ENCODE results near the gene KHK. TPM values are rescaled to one million over a fixed set of nuclear protein-coding genes. Genes with fewer than 3 reads are reported as not detected.
A peak's percentile ranks its signal among the peaks of the same experiment; 100 is the strongest.

Gene KHK
- total RNA-seq, 2 experiments from 2014 or later: 6.7 to 9.5 TPM

DNA sequence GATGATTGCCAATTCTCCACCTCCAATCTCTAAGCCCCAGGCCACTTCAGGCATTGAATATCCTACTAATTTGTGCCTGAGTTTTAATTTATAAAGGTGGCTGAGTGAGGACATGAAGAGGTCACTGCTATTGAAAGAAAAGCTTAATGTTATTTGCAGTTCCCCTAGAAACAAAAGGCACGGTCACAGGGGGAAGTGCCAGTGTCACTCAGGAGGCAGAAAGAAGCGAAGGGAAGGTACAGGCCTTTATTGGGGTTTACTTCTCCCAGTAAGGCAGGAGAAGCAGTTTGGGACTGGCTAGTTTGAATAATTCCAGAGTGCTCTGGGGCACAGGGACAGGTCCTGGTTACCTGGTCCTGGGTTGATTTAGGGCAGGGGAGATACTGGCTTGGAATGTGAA is 35.3 kb downstream of the KHK start:
- TF ChIP-seq, protein P1, sequence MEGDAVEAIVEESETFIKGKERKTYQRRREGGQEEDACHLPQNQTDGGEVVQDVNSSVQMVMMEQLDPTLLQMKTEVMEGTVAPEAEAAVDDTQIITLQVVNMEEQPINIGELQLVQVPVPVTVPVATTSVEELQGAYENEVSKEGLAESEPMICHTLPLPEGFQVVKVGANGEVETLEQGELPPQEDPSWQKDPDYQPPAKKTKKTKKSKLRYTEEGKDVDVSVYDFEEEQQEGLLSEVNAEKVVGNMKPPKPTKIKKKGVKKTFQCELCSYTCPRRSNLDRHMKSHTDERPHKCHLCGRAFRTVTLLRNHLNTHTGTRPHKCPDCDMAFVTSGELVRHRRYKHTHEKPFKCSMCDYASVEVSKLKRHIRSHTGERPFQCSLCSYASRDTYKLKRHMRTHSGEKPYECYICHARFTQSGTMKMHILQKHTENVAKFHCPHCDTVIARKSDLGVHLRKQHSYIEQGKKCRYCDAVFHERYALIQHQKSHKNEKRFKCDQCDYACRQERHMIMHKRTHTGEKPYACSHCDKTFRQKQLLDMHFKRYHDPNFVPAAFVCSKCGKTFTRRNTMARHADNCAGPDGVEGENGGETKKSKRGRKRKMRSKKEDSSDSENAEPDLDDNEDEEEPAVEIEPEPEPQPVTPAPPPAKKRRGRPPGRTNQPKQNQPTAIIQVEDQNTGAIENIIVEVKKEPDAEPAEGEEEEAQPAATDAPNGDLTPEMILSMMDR (IDR thresholded peaks at IDR 0.05): no peak
- POLR2A ChIA-PET: interaction anchor here (3.8 kb wide), 1 partner anchor 11 kb away, joined by 28 read pairs; the partner anchor contains the start of gene PREB
- no peak for ATAC-seq
- intact Hi-C loops (cut with micrococcal nuclease): no loop called here
- H3K9me3 Mint-ChIP-seq: no peaks in the 10 kb centered on the region
- no peak overlapping the region for H3K27ac Mint-ChIP-seq
- DNase-seq: no peak
- H3K36me3 Mint-ChIP-seq (ENCODE audit: low read depth): no peaks in the 10 kb centered on the region
- no peak overlapping the region for H3K4me3 Mint-ChIP-seq
- peaks cover 18% of the 10 kb centered on the region for H3K4me1 Mint-ChIP-seq (ENCODE audit: low read depth)
- CTCF ChIA-PET: no interaction called here
- H3K27me3 Mint-ChIP-seq: peaks cover 22% of the 10 kb centered on the region

DNA sequence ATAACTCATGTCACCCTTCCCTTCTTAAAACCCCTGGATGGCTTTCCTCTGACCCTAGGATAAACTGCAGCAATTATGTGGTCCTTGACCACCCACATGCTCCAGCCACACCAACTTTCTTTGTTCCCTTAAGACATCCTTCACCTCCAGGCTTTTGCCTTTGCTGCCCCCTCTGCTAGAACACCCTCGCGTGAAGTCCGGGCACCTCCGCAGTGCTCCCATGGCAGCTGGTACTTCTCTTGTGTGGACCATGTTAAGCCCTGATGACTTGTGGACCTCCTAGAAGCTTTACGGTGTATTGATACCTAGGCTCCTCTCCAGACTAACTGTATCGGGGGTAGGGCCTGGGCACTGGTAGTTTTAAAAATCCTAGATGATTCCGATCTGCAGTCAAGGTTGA is 36.2 kb downstream of the KHK start:
- POLR2A ChIA-PET: interaction anchor here (0.8 to 3.8 kb wide), 2 partner anchors 10 to 89 kb away, joined by 5 to 28 read pairs; partner anchors contain the start of genes ATRAID, PREB and SLC5A6
- H3K27ac Mint-ChIP-seq: no peak overlapping the region
- peaks cover 17% of the 10 kb centered on the region for H3K27me3 Mint-ChIP-seq
- H3K4me3 Mint-ChIP-seq: peak overlapping the region; percentile 73
- CTCF ChIA-PET: interaction anchor here (1.1 to 2.3 kb wide), 4 partner anchors 68 to 277 kb away, joined by 3 to 8 read pairs (median 5); partner anchors contain the start of genes ATRAID and SLC5A6
- ATAC-seq: no peak
- peaks cover 18% of the 10 kb centered on the region for H3K4me1 Mint-ChIP-seq (ENCODE audit: low read depth)
- TF ChIP-seq, protein P1 (IDR thresholded peaks at IDR 0.05): no peak
- intact Hi-C loops (cut with micrococcal nuclease): no loop called here
- no peak for DNase-seq
- no peaks in the 10 kb centered on the region for H3K36me3 Mint-ChIP-seq (ENCODE audit: low read depth)
- H3K9me3 Mint-ChIP-seq: no peaks in the 10 kb centered on the region

DNA sequence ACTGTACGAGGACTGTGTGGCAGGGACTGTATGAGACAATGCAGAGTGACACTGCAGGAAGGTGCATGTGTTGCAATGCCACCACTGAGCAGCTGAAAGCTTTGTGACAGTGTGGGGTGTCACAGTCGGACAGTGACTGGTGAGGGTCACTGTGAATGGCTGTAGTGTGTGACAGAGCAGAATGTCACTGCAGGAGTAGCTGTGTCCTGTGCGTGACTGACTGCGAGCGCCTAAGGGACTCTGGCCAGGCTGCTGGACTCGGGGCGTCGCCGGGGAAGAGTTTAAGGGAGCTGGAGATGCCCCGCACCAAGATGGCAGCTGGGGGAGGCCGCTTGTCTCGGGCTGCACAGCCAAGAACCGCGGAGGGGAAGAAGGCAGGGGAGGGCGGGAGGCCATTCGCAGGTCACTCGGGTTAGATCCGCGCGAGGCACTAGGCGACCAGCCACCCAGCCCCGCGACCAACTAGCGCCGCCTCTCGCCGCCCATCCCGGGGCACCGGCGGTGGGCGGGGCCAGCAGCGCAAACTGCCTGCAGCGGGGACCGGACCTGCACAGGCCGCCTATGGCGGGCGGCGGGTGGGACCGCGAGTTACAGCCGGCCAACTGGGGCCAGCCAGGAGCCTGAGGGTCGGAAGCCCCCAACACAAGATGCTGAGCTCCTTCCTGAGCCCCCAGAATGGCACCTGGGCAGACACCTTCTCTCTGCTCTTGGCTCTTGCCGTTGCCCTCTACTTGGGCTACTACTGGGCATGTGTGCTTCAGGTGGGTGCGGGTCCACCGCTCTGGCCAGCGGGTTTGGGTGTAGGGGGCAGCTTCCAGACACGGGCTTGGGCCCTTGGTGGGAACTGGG is 37.0 kb downstream of the KHK start, which contains the start of gene ABHD1:
TSS of gene ABHD1 (plus strand) at position 514 of the 849 bp plus-strand sequence. CDS start at position 648, 134 bp downstream.
- Mint-ChIP-seq H3K4me3 (peak within 1 kb of the TSS; percentile 73), H3K4me1 (ENCODE audit: low read depth) (peaks cover 14% of the 10 kb centered on the region), H3K27me3 (peaks cover 12% of the 10 kb centered on the region), H3K27ac (peak within 1 kb of the TSS; percentile 72), H3K9me3 (no peaks in the 10 kb centered on the region), H3K36me3 (ENCODE audit: low read depth) (no peaks in the 10 kb centered on the region)
- intact Hi-C loops (cut with micrococcal nuclease): no loop called here
- CTCF ChIA-PET: interaction anchor here (0.8 to 2.3 kb wide), 9 partner anchors 9 to 277 kb away, joined by 3 to 10 read pairs (median 5); partner anchors contain the start of genes ATRAID and SLC5A6
- TF ChIP-seq, protein P1 (IDR thresholded peaks at IDR 0.05): no peak
- POLR2A ChIA-PET: interaction anchor here (0.6 to 3.8 kb wide), 5 partner anchors 10 to 88 kb away, joined by 3 to 28 read pairs (median 3); partner anchors contain the start of genes ATRAID, PREB and SLC5A6
- ATAC-seq (peak; percentile 79), DNase-seq (peak; percentile 58)

DNA sequence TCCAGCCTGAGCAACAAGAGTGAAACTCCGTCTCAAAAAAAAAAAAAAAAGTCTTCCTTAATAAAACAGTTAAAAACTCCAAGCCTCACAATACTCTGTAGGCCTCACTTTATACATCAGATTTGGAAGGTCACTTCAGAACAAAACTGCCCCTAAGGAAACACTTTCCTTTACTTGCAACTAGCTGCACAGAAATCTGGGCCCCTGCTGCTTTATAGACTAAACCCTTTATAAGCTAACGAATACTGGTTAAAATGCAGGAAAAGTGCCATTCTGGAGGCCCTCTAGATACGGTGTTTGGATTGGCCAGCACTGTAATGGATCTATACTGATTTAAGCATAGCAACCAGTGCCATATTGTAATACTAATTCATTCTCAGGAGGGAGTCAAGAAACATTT is 38.5 kb downstream of the KHK start:
- DNase-seq: no peak
- intact Hi-C loops (cut with micrococcal nuclease): no loop called here
- H3K9me3 Mint-ChIP-seq: no peaks in the 10 kb centered on the region
- TF ChIP-seq, protein P1 (IDR thresholded peaks at IDR 0.05): no peak
- ATAC-seq: no peak
- H3K36me3 Mint-ChIP-seq (ENCODE audit: low read depth): peaks cover 5% of the 10 kb centered on the region
- no peak overlapping the region for H3K4me3 Mint-ChIP-seq
- ChIA-PET POLR2A (interaction anchor here (1.6 to 3.8 kb wide), 2 partner anchors 8 to 28 kb away, joined by 3 to 28 read pairs; partner anchors contain the start of gene PREB), CTCF (interaction anchor here (1.4 to 2.2 kb wide), 4 partner anchors 8 to 155 kb away, joined by 5 to 10 read pairs (median 7); no protein-coding TSS in a partner anchor)
- H3K27me3 Mint-ChIP-seq: peaks cover 1% of the 10 kb centered on the region
- H3K4me1 Mint-ChIP-seq (ENCODE audit: low read depth): peaks cover 9% of the 10 kb centered on the region
- H3K27ac Mint-ChIP-seq: no peak overlapping the region

Data from activated CD8-positive, alpha-beta T cell treated with anti-CD3 and anti-CD28 coated beads for 36 hours (primary cell).